Measurements from ENCODE around the gene FHIP1A. TPM values are rescaled to one million over a fixed set of nuclear protein-coding genes. Genes with fewer than 3 reads are reported as not detected.

The FHIP1A gene
- total RNA-seq, 1 donor = 0.99 TPM

GRCh38 chr4:151407018-151407417 lies 2.0 kb upstream of the FHIP1A start:
- no peak for TF ChIP-seq CTCF (IDR thresholded peaks at IDR 0.05; ENCODE audit: insufficient read depth, low read length)
- no peak for DNase-seq (ENCODE audit: low read depth)

GRCh38 chr4:151407466-151408379 lies 1.3 kb upstream of the FHIP1A start:
- no peak for TF ChIP-seq CTCF (IDR thresholded peaks at IDR 0.05; ENCODE audit: insufficient read depth, low read length)
- no peak for DNase-seq (ENCODE audit: low read depth)
- H3K4me3 ChIP-seq (ENCODE audit: low read depth, low read length) = peak overlapping the region; percentile 66

More at GRCh38 chr4:151407018-151407417, 2.0 kb upstream of the FHIP1A start:
- H3K4me3 ChIP-seq (ENCODE audit: low read depth, low read length) = no peak overlapping the region

- TF ChIP-seq CTCF (IDR thresholded peaks at IDR 0.05; ENCODE audit: insufficient read depth, low read length) = no peak
- H3K4me3 ChIP-seq (ENCODE audit: low read depth, low read length) = peak overlapping the region; percentile 66
- no peak for DNase-seq (ENCODE audit: low read depth)
Observed at GRCh38 chr4:151408380-151408629, 671 bp upstream of the FHIP1A start.

GRCh38 chr4:151409470-151410313 lies 716 bp downstream of the FHIP1A start:
- no peak for TF ChIP-seq CTCF (IDR thresholded peaks at IDR 0.05; ENCODE audit: insufficient read depth, low read length)
- DNase-seq (ENCODE audit: low read depth) = no peak
- H3K4me3 ChIP-seq (ENCODE audit: low read depth, low read length) = peak overlapping the region; percentile 58

GRCh38 chr4:151415978-151416377 lies 7.0 kb downstream of the FHIP1A start:
- no peak overlapping the region for H3K4me3 ChIP-seq (ENCODE audit: low read depth, low read length)
- TF ChIP-seq CTCF (IDR thresholded peaks at IDR 0.05; ENCODE audit: insufficient read depth, low read length) = no peak
- peak; percentile 84 for DNase-seq (ENCODE audit: low read depth)

GRCh38 chr4:151417164-151417571 lies 8.2 kb downstream of the FHIP1A start:
- DNase-seq (ENCODE audit: low read depth) = peak; percentile 7
- no peak overlapping the region for H3K4me3 ChIP-seq (ENCODE audit: low read depth, low read length)
- no peak for TF ChIP-seq CTCF (IDR thresholded peaks at IDR 0.05; ENCODE audit: insufficient read depth, low read length)
